Measurements from ENCODE around the gene ARFIP1.
"Not testable (repeated sequence)": the region's sequence is repeated elsewhere in the genome, so short reads cannot be mapped to it uniquely, and the experiment has no call there.

ARFIP1 gene

GRCh38 chr4:152831416-152831815 is 51.7 kb downstream of the ARFIP1 start:
- in situ Hi-C loops (cut with HindIII; ENCODE audit: low sequenced_read_pairs), result no loop called here
- DNase-seq (ENCODE audit: low read depth, low spot score), result no peak
- no peak overlapping the region for H3K4me3 ChIP-seq (ENCODE audit: low read depth, low read length)
- TF ChIP-seq, protein P1, sequence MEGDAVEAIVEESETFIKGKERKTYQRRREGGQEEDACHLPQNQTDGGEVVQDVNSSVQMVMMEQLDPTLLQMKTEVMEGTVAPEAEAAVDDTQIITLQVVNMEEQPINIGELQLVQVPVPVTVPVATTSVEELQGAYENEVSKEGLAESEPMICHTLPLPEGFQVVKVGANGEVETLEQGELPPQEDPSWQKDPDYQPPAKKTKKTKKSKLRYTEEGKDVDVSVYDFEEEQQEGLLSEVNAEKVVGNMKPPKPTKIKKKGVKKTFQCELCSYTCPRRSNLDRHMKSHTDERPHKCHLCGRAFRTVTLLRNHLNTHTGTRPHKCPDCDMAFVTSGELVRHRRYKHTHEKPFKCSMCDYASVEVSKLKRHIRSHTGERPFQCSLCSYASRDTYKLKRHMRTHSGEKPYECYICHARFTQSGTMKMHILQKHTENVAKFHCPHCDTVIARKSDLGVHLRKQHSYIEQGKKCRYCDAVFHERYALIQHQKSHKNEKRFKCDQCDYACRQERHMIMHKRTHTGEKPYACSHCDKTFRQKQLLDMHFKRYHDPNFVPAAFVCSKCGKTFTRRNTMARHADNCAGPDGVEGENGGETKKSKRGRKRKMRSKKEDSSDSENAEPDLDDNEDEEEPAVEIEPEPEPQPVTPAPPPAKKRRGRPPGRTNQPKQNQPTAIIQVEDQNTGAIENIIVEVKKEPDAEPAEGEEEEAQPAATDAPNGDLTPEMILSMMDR (IDR thresholded peaks at IDR 0.05; ENCODE audit: low read depth, low read length), result no peak

DNA sequence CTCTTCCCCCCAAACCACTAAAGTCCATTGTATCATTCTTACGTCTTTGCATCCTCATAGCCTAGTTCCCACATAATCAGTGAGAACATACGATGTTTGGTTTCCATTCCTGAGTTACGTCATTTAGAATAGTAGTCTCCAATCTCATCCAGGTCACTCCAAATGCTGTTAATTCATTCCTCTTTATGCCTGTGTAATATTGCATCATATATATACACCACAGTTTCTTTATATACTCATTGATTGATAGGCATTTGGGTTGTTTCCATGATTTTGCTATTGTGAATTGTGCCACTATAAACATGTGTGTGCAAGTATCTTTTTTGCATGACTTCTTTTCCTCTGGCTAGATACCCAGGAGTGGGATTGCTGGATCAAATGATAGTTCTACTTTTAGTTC is 57.2 kb downstream of the ARFIP1 start:
- no peak overlapping the region for H3K4me3 ChIP-seq (ENCODE audit: low read depth, low read length)
- no peak for DNase-seq (ENCODE audit: low read depth, low spot score)
- TF ChIP-seq, protein P1 (IDR thresholded peaks at IDR 0.05; ENCODE audit: low read depth, low read length), result no peak
- in situ Hi-C loops (cut with HindIII; ENCODE audit: low sequenced_read_pairs), result no loop called here

GRCh38 chr4:152839729-152840128 is 60.0 kb downstream of the ARFIP1 start:
- DNase-seq (ENCODE audit: low read depth, low spot score); H3K4me3 ChIP-seq (ENCODE audit: low read depth, low read length); in situ Hi-C loops (cut with HindIII; ENCODE audit: low sequenced_read_pairs): not testable (repeated sequence)

DNA sequence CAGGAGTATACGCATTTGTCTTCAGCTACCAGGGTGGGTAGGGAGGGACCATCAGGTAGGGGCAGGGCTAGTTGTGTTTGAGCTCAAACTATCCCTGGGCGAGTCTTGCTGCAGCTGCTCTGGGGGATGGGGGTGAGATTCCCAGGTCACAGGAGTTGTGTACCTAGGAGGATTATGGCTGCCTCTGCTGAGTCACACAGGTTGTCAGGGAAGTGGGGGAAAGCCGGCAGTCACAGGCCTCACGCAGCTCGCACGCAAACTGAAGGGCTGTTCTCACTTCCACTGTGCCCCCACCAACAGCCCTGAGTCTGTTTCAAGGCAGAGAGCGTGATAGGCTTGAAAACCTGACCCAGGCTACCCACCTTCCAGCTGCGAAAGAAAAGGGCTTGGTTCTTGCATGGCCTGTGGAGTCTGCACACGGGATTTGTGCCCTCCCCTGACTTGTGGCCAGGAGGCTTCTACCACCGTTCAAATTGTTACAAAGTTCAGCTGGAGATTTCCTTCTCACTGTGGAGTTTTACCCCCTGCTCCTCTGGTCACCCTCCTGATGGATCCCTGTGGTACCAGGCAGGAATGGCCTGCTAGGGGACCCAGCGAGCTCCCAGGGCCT is 63.8 kb downstream of the ARFIP1 start:
- TF ChIP-seq, protein P1 (IDR thresholded peaks at IDR 0.05; ENCODE audit: low read depth, low read length), result no peak
- no peak overlapping the region for H3K4me3 ChIP-seq (ENCODE audit: low read depth, low read length)
- in situ Hi-C loops (cut with HindIII; ENCODE audit: low sequenced_read_pairs), result no loop called here
- no peak for DNase-seq (ENCODE audit: low read depth, low spot score)

DNA sequence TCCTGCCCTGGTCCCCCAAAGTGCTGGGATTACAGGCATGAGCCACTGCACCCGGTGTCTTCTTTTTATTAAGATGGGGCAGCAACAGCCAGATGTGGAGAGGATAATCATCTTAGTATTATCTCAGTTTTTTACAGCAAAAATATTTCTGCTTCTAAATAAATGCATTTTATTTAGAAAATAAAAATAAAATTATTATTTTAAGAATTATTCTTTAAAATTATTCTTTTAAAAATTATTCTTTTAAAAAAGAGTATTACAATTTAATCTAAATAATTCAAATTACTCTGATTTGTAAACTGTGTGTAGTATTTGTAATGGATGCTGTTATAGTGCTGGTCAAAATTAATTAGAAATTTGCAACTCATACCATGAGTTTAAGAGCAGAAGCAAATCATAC is 67.6 kb downstream of the ARFIP1 start:
- TF ChIP-seq, protein P1 (IDR thresholded peaks at IDR 0.05; ENCODE audit: low read depth, low read length), result no peak
- H3K4me3 ChIP-seq (ENCODE audit: low read depth, low read length), result no peak overlapping the region
- DNase-seq (ENCODE audit: low read depth, low spot score), result no peak
- in situ Hi-C loops (cut with HindIII; ENCODE audit: low sequenced_read_pairs), result no loop called here

DNA sequence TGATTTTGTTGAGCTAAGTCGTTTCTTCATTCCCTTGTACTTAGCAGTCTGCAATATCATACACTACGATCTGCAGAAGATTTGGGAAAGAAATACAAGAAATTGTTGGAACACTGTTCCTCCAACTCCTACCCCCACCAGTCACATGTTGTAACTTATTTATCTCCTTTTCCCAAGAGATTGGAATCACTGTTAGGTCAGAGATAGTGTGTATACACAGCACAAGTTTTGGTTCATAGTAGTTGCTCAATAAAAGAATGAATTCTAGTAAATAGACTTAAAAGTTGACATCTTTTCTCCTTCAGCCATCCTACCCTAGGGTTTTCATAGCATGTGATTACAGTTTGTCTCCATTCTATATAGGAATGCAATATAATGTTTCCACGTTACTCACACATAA is 68.8 kb downstream of the ARFIP1 start:
- no peak for DNase-seq (ENCODE audit: low read depth, low spot score)
- in situ Hi-C loops (cut with HindIII; ENCODE audit: low sequenced_read_pairs), result no loop called here
- H3K4me3 ChIP-seq (ENCODE audit: low read depth, low read length), result no peak overlapping the region
- TF ChIP-seq, protein P1 (IDR thresholded peaks at IDR 0.05; ENCODE audit: low read depth, low read length), result no peak

DNA sequence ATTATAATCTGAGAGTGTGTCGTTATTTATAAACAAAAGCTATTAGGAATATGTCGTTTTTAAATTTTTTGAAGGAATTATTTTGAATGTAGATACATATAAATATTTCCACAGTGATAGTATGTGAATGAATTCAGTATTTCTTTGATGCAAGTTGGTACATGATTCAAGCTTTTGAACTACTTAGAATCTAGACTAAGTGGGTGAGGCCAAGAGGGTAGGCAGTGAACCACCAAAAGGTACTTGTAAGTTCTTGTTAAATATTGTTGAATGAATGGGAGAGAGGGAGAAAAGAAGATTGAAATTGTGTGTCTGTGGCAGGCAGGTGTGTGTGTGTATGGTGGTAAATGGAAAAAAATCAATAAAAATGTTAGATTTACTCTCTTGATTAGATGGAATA is 69.6 kb downstream of the ARFIP1 start:
- in situ Hi-C loops (cut with HindIII; ENCODE audit: low sequenced_read_pairs), result no loop called here
- TF ChIP-seq, protein P1 (IDR thresholded peaks at IDR 0.05; ENCODE audit: low read depth, low read length), result no peak
- no peak for DNase-seq (ENCODE audit: low read depth, low spot score)
- no peak overlapping the region for H3K4me3 ChIP-seq (ENCODE audit: low read depth, low read length)
